GM13976 (cell line): ENCODE data around the gene ABCF1.

ENCODE experiments used
- DNase-seq: peaks from one replicate; pipeline ENCODE4 v3.0.0; 2012; ENCODE audit warnings: low spot score
- CTCF ChIP-seq: IDR thresholded peaks from 2 replicates; pipeline ENCODE4 v1.5.1; 2012; ENCODE audit warnings: borderline replicate concordance, mild to moderate bottlenecking; ENCODE audit not compliant: insufficient read depth; ENCODE audit errors: extremely low read depth, missing control alignments, control extremely low read depth
- in situ Hi-C: fragments of 300-500 bp; cut with MboI; formaldehyde crosslinking; loops from one replicate; pipeline ENCODE4 v1.12.0; 2022; ENCODE audit warnings: low sequenced_read_pairs, mixed read lengths, inconsistent platforms; ENCODE audit not compliant: unreplicated experiment

Gene ABCF1

GRCh38 chr6:30548375-30548774 lies 22.9 kb upstream of the ABCF1 start:
- DNase-seq = no peak
- no peak for TF ChIP-seq CTCF
- in situ Hi-C loops = no loop called here

- no peak for DNase-seq
- in situ Hi-C loops = no loop called here
- TF ChIP-seq CTCF = no peak
Observed at GRCh38 chr6:30554404-30554803, 16.8 kb upstream of the ABCF1 start.

GRCh38 chr6:30554962-30555815 lies 16.1 kb upstream of the ABCF1 start:
- DNase-seq = no peak
- TF ChIP-seq CTCF = no peak
- in situ Hi-C loops = no loop called here

- TF ChIP-seq CTCF = no peak
- no peak for DNase-seq
- in situ Hi-C loops = no loop called here
Observed at GRCh38 chr6:30555816-30556065, 15.5 kb upstream of the ABCF1 start.

- no peak for TF ChIP-seq CTCF
- in situ Hi-C loops = no loop called here
- peak; percentile 96 for DNase-seq
Observed at GRCh38 chr6:30556066-30556905, 15.0 kb upstream of the ABCF1 start, which contains the start of gene GNL1. GNL1 (minus strand) TSS chr6:30556489; CDS start chr6:30556203, 286 bp downstream.

- peak; percentile 93 for DNase-seq
- TF ChIP-seq CTCF = no peak
- in situ Hi-C loops = no loop called here
Observed at GRCh38 chr6:30556906-30557682, 14.1 kb upstream of the ABCF1 start, which contains the start of gene PRR3. PRR3 (plus strand) TSS chr6:30557295; CDS start chr6:30557345, 50 bp downstream.
